ENCODE results near the gene PRKN.

PRKN gene

DNA sequence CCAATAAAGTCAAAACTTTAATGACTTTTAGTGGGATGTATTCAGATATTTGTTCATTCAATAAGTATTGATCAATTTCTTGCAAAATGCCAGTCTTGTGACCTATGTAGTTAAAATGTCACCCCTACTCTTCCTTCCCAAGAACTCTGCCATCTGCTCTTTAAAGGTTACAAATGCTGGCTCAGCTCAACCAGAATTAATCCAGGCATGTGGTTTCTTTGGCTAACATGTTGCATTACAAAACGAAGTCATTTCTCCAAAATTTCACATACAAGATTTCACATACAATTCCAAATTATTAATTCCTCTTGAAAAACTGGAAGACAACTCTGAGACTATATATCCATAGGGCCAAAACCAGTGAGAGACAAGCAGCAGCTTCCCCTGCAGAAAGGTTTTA, 395.7 kb downstream of the PRKN start:
- H3K27ac ChIP-seq, result no peak overlapping the region
- TF ChIP-seq, protein P1, sequence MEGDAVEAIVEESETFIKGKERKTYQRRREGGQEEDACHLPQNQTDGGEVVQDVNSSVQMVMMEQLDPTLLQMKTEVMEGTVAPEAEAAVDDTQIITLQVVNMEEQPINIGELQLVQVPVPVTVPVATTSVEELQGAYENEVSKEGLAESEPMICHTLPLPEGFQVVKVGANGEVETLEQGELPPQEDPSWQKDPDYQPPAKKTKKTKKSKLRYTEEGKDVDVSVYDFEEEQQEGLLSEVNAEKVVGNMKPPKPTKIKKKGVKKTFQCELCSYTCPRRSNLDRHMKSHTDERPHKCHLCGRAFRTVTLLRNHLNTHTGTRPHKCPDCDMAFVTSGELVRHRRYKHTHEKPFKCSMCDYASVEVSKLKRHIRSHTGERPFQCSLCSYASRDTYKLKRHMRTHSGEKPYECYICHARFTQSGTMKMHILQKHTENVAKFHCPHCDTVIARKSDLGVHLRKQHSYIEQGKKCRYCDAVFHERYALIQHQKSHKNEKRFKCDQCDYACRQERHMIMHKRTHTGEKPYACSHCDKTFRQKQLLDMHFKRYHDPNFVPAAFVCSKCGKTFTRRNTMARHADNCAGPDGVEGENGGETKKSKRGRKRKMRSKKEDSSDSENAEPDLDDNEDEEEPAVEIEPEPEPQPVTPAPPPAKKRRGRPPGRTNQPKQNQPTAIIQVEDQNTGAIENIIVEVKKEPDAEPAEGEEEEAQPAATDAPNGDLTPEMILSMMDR (conservative IDR thresholded peaks at IDR 0.05), result no peak
- no peak for TF ChIP-seq ZFX (IDR thresholded peaks at IDR 0.05)

DNA sequence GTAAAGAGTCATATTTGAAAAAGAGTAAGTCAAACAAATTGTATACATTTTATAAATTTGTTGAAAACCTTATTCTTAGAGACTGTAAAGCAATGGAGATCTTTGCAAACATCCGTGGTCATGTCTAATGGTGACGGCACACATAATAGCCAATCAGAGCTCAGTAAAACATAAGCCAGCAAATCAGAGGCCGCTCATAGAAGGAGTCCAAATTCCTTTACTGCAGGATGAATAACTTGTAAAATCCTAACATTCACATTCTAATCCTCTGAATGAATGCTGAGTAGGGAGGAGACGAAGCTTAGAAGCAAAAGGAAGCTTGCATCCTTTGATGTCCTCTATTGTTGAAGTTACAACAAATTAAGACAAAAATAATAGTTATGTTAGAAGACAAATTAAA, 401.7 kb downstream of the PRKN start:
- TF ChIP-seq ZFX (IDR thresholded peaks at IDR 0.05), result no peak
- TF ChIP-seq, protein P1 (conservative IDR thresholded peaks at IDR 0.05), result no peak
- no peak overlapping the region for H3K27ac ChIP-seq

DNA sequence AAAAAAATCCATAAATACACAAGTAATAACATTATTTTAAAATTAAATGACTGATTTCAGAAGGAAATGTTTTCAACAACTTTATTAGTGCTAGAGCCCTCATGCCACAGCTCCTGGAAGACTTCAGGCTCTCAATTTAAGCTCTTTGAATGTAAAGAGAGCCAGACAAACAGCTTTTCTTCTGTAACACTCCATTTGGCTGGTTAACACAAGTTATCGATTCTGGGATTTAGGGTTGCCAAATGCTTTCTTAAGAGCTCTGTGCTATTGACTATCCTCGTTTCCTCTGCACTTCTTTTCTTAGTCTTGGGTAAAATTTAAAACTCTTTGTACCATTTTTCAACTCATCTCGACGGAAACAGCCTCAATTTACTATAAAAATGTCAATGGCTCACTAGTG, 402.5 kb downstream of the PRKN start:
- no peak overlapping the region for H3K27ac ChIP-seq
- no peak for TF ChIP-seq ZFX (IDR thresholded peaks at IDR 0.05)
- TF ChIP-seq, protein P1 (conservative IDR thresholded peaks at IDR 0.05), result no peak

DNA sequence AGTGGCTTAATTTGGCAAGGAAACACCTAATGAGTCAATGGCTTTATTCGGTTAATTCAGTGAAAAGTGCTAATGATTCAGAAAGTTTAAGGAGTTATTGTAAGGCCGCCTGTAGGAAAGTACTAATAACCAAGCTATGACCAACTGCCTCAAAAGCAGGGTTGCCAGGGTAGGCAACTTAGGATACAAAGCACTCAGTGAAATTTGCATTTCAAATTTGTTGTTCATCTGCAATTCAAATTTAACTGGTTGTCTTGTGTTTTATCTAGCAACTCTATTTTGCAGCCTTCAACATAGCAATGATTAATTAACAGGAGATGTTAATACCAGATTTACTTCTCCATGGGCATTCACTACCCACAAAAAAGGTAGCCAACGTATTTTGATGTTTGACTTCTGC, 412.3 kb downstream of the PRKN start:
- H3K27ac ChIP-seq, result no peak overlapping the region
- TF ChIP-seq, protein P1 (conservative IDR thresholded peaks at IDR 0.05), result no peak

DNA sequence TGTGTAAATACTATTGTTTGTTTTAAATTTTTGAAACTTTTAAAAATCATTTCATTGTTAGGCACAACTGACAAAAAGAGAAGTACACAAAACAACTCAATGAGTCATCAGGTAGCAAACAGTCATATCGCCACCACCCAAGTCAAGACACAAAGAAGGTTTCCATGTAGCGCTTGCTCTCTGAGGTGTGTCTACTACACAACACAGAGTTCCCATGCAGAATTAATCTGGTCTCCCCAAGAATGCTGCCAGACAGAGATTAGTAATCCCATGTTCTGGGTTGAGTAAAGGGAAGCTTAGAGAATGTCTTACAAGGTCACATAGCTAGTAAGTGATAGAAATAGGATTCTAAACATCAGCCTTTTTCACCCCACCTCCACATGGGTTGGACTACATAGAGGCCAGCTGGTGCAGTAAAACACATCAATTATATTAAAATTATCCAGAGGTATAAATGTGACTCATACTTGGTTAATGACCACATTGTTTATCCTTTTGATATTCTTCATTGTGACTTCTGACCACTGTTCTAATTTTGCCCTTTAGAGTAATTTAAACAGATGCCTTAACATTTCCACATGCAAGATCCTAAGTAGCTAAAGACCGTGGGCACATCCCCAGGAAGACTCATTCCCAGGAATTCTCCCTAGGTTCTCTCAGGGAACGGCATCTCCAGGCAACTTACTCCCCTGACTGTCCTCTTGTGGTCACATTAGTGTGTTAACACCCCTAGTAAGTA, 413.5 kb downstream of the PRKN start:
- no peak overlapping the region for H3K27ac ChIP-seq
- TF ChIP-seq ZFX (IDR thresholded peaks at IDR 0.05), result no peak
- TF ChIP-seq, protein P1 (conservative IDR thresholded peaks at IDR 0.05), result no peak

DNA sequence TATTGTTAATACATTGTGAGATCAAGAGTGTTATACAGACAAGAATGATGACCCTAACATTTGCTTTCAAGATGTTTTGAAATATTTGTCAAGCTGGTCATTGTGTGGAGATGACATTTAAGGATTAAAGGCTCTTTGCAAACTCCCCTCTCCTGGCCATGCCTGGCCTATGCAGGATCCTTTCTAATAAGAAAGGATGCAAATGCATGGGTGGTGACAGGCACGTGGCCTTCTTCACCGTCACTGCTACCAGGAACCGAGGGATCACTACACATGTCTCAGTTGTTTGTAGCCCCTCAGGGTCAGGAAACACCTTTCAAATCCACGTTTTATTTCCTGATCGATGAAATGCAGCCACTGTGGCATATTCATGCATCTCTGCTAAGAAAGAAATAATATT, 419.7 kb downstream of the PRKN start:
- TF ChIP-seq, protein P1 (conservative IDR thresholded peaks at IDR 0.05), result no peak
- no peak for TF ChIP-seq ZFX (IDR thresholded peaks at IDR 0.05)
- no peak overlapping the region for H3K27ac ChIP-seq

DNA sequence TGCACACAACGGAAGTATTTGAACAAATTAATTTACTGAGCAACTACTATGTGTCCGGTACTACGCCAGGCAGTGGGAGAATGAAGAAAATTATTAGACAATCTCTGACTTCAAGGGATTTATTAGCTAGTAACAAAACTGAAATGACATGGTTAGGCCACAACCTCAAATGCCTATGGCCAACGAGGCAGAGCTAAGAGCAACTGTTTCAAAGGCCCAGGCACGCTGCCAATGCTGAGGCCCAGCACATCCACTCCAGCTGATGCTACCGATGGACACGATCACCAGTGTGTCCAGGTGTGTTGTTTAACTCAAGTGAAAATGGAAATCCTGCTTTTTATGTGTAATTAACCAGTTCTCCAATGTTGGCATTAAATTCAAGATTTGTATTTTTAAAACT, 420.9 kb downstream of the PRKN start:
- TF ChIP-seq, protein P1 (conservative IDR thresholded peaks at IDR 0.05), result no peak
- no peak for TF ChIP-seq ZFX (IDR thresholded peaks at IDR 0.05)
- H3K27ac ChIP-seq, result no peak overlapping the region

Data from C4-2B (cell line).